HG03457 (cell line): Measurements from ENCODE around the gene GART.
A peak's percentile ranks its signal among the peaks of the same experiment; 100 is the strongest.

Source experiments
- ATAC-seq: cut with Tn5 transposase; IDR thresholded peaks from one replicate; pipeline ENCODE4 v1.9.1; 2021; ENCODE audit warnings: moderate number of reproducible peaks; ENCODE audit not compliant: unreplicated experiment

The GART gene

DNA sequence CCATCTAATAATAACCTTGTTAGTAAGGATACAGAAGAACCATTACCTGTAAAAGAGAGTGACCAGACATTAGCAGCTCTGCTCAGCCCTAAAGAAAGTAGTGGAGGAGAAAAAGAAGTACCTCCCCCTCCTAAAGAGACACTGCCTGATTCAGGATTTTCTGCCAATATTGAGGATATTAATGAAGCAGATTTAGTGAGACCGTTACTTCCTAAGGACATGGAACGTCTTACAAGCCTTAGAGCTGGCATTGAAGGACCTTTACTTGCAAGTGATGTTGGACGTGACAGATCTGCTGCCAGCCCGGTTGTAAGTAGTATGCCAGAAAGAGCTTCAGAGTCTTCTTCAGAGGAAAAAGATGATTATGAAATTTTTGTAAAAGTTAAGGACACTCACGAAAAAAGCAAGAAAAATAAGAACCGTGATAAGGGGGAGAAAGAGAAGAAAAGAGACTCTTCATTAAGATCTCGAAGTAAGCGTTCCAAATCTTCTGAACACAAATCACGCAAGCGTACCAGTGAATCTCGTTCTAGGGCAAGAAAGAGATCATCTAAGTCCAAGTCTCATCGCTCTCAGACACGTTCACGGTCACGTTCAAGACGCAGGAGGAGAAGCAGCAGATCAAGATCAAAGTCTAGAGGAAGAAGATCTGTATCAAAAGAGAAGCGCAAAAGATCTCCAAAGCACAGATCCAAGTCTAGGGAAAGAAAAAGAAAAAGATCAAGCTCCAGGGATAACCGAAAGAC, 12.5 kb upstream of the GART start:
- no peak for ATAC-seq

DNA sequence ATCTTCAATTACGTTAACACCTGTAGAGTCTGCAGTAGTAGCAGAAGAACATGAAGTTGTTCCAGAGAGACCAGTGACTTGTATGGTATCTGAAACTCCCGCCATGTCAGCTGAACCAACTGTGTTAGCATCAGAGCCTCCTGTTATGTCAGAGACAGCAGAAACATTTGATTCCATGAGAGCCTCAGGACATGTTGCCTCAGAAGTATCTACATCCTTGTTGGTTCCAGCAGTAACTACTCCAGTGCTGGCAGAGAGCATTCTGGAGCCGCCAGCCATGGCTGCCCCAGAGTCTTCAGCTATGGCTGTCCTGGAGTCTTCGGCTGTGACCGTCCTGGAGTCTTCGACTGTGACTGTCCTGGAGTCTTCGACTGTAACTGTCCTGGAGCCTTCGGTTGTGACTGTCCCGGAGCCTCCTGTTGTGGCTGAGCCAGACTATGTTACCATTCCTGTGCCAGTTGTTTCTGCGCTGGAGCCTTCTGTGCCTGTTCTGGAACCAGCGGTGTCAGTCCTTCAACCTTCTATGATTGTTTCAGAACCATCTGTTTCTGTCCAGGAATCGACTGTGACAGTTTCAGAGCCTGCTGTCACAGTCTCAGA, 11.2 kb upstream of the GART start:
- no peak for ATAC-seq

DNA sequence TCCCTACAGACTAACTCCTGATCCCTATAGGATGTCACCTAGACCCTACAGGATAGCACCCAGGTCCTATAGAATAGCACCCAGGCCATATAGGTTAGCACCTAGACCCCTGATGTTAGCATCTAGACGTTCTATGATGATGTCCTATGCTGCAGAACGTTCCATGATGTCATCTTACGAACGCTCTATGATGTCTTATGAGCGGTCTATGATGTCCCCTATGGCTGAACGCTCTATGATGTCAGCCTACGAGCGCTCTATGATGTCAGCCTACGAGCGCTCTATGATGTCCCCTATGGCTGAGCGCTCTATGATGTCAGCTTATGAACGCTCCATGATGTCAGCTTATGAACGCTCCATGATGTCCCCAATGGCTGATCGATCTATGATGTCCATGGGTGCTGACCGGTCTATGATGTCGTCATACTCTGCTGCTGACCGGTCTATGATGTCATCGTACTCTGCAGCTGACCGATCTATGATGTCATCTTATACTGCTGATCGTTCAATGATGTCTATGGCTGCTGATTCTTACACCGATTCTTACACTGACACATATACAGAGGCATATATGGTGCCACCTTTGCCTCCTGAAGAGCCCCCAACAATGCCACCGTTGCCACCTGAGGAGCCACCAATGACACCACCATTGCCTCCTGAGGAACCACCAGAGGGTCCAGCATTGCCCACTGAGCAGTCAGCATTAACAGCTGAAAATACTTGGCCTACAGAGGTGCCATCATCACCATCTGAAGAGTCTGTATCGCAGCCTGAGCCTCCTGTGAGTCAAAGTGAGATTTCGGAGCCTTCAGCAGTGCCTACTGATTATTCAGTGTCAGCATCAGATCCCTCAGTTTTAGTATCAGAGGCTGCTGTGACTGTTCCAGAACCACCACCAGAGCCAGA, 10.4 kb upstream of the GART start:
- ATAC-seq, result no peak

DNA sequence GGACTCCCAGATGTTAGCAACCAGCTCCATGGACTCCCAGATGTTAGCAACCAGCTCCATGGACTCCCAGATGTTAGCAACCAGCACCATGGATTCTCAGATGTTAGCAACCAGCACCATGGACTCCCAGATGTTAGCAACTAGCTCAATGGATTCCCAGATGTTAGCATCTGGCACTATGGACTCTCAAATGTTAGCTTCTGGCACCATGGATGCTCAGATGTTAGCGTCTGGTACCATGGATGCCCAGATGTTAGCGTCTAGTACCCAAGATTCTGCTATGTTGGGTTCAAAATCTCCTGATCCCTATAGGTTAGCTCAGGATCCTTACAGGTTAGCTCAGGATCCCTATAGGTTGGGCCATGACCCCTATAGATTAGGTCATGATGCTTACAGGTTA, 9.7 kb upstream of the GART start:
- ATAC-seq, result no peak

DNA sequence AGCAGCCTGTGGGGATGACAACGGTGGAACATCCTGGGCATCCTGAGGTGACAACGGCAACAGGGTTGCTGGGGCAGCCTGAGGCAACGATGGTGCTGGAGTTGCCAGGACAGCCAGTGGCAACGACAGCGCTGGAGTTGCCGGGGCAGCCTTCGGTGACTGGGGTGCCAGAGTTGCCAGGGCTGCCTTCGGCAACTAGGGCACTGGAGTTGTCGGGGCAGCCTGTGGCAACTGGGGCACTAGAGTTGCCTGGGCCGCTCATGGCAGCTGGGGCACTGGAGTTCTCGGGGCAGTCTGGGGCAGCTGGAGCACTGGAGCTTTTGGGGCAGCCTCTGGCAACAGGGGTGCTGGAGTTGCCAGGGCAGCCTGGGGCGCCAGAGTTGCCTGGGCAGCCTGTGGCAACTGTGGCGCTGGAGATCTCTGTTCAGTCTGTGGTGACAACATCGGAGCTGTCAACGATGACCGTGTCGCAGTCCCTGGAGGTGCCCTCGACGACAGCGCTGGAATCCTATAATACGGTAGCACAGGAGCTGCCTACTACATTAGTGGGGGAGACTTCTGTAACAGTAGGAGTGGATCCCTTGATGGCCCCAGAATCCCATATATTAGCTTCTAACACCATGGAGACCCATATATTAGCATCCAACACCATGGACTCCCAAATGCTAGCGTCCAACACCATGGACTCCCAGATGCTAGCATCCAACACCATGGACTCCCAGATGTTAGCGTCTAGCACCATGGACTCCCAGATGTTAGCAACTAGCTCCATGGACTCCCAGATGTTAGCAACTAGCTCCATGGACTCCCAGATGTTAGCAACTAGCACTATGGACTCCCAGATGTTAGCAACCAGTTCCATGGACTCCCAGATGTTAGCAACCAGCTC, 9.1 kb upstream of the GART start:
- ATAC-seq, result no peak

DNA sequence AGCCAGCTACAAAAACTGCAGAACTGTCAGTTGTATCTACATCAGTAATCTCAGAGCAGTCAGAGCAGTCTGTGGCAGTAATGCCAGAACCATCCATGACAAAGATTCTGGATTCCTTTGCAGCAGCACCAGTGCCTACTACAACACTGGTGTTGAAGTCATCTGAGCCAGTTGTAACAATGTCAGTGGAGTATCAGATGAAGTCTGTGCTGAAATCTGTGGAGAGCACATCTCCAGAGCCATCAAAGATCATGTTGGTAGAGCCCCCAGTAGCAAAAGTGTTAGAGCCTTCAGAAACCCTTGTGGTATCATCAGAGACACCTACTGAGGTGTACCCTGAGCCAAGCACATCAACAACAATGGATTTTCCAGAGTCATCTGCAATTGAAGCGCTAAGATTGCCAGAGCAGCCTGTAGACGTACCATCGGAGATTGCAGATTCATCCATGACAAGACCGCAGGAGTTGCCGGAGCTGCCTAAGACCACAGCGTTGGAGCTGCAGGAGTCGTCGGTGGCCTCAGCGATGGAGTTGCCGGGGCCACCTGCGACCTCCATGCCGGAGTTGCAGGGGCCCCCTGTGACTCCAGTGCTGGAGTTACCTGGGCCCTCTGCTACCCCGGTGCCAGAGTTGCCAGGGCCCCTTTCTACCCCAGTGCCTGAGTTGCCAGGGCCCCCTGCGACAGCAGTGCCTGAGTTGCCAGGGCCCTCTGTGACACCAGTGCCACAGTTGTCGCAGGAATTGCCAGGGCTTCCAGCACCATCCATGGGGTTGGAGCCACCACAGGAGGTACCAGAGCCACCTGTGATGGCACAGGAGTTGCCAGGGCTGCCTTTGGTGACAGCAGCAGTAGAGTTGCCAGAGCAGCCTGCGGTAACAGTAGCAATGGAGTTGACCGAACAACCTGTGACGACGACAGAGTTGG, 8.2 kb upstream of the GART start:
- no peak for ATAC-seq

DNA sequence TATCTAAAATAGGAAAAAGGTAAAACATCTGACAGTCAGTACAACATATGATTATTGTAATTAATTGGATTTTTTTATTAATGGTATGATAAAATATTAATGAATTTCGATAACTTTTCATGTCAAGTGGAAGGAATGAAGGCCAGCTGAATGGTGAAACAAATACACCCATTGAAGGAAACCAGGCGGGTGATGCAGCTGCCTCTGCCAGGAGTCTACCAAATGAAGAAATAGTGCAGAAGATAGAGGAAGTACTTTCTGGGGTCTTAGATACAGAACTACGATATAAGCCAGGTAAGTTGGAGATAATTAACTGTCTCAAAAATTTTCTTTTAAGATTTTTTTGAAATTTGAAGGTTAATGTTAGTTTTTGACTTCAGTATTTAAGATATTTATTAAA, 4.2 kb upstream of the GART start:
- no peak for ATAC-seq

DNA sequence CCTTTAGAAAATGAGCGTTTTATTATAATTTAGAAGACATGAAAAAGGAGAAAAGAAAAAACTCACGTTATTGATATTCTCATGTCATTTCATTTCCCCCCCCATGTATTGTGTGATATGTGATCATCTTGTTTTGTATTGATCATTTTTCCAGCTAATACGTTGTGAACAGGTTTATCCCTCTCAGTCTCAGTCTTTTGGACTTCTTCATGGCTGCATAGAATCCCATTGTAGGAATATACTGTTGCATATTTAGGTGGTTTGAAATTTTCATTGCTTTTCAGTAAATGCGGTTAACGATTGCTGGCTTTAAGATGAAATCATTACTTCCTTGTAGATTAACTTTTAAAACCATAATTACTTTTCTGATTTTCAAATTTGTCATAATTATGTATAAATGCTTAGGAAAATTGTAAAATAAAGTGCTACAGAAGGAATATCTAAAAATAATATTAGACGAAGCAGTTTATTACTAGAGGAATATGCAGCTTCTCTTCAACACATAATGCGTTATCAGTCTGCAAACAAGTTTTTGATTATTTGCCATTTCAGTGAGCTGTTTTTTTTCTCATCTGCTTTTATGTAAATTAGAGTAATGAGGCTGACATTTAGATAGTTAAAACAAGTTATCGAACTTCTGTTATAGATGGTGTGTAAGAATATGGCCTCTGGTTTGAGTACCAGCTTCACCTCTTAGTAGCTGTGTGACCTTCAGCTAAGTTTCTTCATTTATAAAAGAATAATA, 2.7 kb upstream of the GART start:
- ATAC-seq, result no peak

DNA sequence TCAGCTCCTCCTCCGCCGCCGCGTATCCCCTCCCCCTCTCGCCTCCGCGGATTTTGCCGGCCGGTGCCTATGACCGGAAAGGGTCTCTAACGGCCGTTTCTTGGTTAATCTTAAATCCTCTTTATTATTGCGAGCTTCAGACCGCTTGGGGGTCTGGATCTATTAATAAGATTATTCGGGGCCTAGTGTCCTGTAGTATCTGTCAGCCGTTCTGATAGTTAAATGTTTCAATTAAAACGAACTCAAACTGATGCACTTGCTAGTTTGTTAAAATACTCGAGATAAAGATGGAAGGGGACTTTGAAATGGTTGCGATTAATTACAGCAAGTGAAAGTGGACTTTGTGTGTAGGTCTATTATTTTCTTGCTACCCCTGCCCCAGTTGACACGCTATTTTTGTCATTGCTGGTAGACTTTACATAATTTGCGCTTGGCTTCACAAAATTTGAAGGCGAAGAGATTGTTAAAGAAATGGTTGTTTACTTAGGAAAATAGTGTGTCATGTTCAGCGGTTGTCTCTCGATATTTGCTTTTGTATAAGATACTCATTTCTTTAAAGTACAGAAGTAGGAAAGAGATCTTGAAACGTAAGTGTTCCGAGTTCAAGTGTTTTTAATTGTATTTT, 1.7 kb upstream of the GART start:
- ATAC-seq, result peak; percentile 10

DNA sequence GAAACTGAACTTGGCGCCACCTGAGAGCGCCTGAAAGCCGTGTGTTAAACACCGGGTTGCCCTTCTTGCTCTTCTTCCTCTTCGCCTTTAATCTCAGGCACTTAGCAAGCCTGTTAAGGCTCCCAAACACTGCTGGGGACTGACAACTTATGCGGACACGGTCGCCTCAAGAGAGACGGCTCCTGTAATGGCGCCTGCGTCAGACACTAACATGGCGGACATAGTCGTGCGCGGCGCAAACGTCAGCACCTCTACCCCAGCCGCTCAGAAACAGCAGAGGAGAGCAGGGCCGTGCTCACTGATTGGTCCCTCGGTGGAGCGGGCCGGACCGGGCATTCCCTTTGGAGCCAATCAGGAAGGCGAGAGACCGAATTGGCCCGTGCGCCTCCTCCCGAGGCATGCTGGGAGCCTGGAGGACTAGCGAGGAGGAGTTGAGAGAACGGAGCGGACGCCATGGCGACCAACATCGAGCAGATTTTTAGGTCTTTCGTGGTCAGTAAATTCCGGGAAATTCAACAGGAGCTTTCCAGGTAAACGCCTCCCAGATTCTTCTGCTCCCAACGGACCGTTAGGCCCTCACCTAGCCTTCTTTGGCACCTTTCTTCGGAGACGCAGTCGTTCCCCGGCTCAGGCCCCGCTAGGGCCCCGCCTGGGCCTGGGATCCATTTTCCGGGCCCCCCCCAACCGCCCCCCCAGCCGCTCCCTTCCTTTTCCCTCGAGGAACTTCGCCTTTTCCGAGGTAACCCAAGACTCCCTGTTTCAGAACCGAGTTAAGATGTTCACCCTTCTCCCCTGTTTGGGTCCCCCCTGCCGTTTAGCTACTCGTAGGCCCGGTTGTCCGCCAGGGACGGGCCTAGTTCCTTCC, 955 bp upstream of the GART start, which contains the start of gene SON:
Gene SON, plus strand, starts transcription at position 399 of the 865 bp plus-strand sequence. Its CDS starts 55 bp downstream, at position 454.
- peak; percentile 89 for ATAC-seq

DNA sequence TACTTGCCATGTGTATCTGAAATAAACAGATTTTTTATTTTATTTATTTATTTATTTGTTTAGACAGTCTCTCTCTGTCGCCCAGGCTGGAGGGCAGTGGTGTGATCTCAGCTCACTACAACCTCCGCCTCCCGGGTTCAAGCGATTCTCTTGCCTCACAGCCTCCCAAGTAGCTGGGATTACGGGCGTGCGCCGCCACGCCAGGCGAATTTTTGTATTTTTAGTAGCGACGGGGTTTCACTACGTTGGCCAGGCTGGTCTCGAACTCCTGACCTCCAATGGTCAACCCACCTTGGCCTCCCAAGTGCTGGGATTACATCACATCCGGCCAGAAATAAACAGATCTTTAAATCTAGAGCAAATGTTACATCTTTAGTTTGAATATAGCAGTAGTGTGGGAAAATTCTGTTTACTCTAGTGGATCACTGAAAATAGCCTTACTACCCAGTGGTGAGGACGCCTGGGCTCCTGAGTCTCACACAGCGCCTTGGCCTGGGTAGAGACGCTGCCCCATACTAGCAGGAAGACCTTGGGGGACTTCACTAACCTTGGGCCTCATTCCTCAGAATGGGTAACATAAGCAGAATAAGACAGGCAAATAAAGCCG, 709 bp downstream of the GART start:
- ATAC-seq, result no peak

DNA sequence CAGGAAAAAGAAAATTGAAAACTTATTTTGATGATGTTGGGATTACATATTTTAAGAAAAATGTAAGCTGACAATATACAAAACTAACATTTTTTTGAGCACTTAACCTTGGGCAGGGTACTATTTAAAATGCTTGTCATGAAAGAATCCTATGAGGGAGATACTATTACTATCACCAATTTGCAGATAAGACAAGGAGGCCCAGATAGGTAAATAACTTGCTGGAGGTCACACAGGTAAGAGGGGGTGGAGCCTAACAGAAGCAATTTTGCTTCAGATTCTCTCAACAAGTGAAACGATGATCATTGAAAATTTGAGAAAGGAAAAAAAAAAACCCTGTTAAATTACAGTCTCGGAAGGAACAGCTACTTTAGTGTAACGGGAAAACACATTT, 1.2 kb downstream of the GART start:
- ATAC-seq, result no peak

DNA sequence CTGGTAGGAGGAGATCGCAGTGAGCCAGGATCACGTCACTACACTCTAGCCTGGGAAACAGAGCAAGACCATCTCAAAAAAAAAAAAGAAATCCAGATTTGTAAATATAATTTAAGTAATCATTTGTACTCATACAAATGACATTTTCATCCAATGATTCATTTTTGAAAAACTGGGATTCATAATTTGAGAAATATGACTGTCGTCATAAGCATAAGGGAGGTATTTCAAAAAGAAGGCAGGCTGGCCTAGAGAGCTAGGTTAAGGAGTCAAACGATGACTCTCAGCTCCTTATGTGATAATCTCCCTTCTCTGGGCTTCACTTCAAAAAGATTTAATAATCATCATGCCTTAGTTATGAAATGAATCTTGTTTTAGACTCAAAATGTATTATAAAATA, 2.3 kb downstream of the GART start:
- ATAC-seq, result no peak

DNA sequence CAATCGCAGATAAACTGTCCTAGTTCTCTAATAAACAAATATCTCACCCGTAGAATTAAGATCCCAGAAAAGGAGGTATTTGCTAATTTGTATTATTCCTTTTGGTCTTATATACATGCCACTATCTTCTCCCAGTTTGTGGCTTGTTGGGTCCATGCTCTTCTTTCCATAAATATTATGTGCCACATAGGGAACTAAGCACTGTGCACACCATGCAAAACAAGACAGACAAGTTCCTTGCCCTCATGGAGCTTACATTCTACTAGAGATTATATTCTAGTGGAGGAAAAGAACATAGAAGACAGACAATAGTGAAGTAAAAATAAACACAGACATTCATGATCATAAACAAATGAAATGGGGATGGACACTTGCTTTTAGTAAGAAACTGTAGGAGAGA, 4.7 kb downstream of the GART start:
- ATAC-seq, result no peak

DNA sequence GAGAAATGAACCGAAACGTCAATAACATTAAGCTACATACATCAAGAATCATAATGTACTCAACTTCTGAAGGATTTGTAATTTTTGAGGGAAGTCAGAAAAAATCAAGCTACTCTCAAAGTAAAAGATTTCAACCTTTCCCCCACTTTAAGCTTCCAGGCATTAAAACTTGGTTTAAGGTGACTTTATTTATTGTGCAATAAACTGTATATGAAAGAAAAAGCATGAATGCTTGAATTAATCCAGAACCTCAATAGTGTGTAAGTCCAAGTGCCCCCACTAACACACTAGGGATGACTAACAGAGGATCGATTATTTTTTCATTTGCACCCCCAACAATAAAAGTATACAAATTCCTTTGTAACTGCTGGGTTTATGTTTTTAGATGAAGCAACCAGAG, 10.9 kb downstream of the GART start:
- no peak for ATAC-seq

DNA sequence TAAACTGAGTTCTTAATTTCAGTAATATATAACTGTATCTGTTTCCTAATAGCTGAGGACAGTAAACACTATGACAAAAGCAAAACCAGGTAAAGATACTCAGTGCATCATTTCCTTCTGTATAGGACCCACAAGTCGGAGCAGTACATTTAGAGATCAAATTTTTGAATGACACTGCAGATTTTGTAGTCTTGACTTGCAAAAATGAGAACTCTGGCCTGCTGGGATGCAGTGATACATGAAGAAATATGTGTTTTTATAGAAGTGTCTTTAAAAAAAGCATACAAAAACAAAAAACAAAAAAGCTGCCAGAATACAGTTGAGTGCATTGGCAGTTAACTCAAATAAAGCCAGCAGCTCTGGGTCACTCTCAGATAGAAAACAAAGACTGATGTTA, 19.0 kb downstream of the GART start:
- ATAC-seq, result no peak

DNA sequence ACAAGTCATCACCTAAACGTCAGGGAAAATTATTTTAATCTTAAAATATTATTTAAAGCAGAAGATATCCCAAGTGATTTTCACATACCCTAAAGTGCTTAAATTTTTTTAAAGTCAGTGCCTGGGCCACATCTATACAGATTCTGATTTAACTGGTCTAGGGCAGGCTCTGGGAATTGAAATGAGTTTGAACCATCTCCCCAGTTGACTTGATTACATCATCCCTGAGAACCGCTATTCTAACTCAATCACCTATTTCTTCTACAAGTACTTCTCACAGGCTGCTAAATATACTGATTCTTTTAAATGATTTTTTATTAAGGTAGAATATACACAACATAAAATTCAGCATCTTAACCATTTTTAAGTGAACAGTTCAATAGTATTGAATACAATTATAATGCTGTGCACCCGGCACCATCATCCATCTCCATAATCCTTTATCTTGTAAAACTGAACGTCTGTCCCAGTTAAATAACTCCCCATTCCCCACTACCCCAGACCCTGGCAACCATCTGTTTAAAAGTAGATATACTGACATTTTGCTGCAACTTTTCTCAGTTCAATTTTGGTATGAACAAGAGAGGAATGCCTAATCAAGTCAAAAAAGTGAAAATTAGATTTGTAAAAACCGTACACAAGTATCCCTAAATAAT, 19.5 kb downstream of the GART start:
- no peak for ATAC-seq
